Putamen (tissue), 1 donor: ENCODE data around the gene DHFR.
A peak's percentile ranks its signal among the peaks of the same experiment; 100 is the strongest.
"Not testable (repeated sequence)": the region's sequence is repeated elsewhere in the genome, so short reads cannot be mapped to it uniquely, and the experiment has no call there.

Experiments used
- DNase-seq: peaks from one replicate; pipeline ENCODE4 v3.0.0-alpha.2; 2016; ENCODE audit warnings: low spot score

DHFR gene

GRCh38 chr5:80594810-80595209 lies 60.0 kb downstream of the DHFR start:
- DNase-seq = no peak

DNA sequence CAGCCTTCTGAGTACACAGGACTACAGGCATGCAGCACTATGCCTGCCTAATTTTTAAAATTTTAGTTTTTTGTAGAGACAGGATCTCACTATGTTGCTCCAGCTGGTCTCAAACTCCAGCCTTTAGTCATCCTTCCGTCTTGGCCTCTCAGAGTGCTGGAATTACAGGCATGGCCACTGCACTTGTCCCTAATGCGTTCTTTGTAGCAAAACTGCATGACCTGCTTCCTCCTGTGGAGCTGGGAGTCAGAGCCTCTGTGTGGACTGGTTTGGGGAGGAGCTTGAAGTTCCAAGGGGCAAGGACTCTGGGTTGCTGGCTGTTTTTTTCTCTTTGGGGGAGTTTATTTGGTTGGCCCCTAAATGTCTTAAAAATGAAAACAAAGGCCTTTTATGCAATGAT lies 62.0 kb downstream of the DHFR start:
- no peak for DNase-seq

- DNase-seq = no peak
Measured at GRCh38 chr5:80592105-80592504, 62.7 kb downstream of the DHFR start.

GRCh38 chr5:80591352-80591751 lies 63.4 kb downstream of the DHFR start:
- no peak for DNase-seq

DNA sequence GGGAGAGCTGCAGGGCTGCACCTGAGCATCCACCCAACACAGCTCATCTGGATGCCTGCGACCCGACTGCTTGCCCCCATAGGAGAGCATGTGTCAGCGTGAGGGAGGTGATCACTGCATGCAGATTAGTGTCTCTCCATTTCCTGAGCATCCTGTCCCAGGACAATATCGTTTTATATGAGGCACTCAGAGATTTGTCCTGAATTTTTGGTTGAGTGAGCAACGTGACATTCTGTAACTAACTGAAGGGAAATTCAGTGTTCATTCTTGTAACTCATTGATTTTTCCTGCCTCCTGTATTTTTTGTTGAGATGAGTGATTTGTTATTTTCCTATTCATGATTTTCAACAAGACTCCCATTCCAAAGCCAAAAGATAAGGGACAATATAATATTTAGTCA lies 64.0 kb downstream of the DHFR start:
- DNase-seq = no peak

DNA sequence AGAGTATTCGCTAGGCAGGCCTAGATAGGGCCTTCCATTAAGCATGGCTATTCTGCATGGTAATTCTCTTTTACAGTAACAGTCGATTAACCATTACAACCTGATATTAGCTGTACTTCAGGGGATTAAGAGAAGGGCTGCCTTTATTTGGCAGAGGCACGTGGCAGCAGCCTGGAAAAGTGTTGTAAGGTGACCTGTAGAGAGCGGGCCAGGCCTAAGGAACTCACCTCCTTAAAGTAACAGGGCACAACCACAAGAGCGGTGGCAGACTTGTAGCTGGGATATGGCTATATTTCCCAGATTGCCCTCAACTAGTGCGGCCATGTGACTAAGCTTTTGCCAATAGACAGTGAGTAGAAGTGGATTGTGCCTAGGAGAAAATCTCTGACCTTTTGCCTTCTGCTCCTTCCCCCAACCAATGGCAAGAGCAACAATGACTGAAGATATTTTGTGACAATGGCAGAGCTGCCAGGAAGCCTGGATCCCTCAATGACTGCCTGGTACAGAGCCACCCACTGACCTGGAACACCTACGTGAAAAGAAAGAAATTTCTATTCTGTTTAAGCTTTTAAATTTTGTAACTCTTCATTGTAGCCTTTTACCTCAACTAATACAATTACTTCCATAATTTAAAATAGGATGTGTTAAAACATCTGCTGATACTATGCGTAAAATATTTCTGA lies 65.8 kb downstream of the DHFR start:
- DNase-seq = peak; percentile 13

GRCh38 chr5:80584770-80585169 lies 70.0 kb downstream of the DHFR start:
- DNase-seq = no peak

DNA sequence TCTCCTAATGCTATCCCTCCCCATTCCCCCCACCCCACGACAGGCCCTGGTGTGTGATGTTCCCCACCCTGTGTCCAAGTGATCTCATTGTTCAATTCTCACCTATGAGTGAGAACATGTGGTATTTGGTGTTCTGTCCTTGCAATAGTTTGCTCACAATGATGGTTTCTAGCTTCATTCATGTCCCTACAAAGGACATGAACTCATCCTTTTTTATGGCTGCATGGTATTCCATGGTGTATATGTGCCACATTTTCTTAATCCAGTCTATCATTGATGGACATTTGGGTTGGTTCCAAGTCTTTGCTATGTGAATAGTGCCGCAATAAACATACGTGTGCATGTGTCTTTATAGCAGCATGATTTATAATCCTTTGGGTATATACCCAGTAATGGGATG lies 74.5 kb downstream of the DHFR start:
- not testable (repeated sequence) for DNase-seq

- DNase-seq = no peak
Measured at GRCh38 chr5:80579050-80579449, 75.7 kb downstream of the DHFR start.

DNA sequence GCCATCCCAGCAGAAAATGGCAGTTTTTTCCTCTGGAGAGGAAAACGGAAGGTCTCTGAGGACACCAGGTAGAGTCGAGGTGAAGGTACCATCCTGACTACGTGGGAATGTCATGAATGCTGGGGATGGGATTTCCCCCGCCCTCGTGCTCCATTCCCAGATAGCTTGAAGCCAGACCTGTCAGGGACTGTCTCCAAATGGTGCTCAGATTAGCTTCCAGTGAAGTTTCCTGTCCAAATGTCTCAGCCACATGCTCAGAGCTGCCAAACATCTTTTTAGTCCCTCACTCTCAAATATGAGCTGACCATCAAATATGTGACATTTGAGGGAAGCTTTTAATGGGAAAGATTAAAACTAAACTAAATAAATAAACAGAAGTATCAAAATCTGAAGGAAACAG lies 77.1 kb downstream of the DHFR start:
- DNase-seq = no peak

DNA sequence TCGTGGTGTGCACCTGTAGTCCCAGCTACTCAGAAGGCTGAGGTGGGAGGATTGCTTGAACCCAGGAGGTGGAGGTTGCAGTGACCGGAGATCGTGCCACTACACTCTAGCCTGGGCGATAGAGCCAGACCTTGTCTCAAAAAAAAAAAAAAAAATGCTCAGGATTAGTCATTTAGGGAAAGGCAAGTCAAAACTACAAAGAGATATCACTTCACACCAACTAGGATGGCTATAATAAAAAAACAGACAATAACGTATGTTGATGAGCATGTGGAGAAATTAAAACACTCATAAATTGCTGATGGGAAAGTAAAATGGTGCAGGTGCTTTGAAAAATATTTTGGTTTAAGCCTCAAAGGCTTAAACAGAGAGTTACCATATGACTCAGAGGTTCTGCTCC lies 78.4 kb downstream of the DHFR start:
- DNase-seq = no peak
